OCI-LY1 (cell line): ENCODE results near the gene SLC6A9.

Experiments used
- H2AFZ ChIP-seq: fragments of 200-600 bp; sonication (generic), shearing (Covaris generic); 2 replicates; pipeline ENCODE4 v1.6.0; 2014; ENCODE audit warnings: antibody characterized with exemption, mild to moderate bottlenecking, low read length
- H3F3A ChIP-seq: fragments of 200-600 bp; sonication (generic), shearing (Covaris generic); 2 replicates; pipeline ENCODE4 v1.6.0; 2014; ENCODE audit warnings: mild to moderate bottlenecking, antibody characterized with exemption, low read length, moderate library complexity; ENCODE audit not compliant: insufficient read depth
- H3K27ac ChIP-seq: fragments of 200-600 bp; sonication (generic); 2 replicates; pipeline ENCODE4 v1.5.1; 2014; ENCODE audit warnings: low read length, mixed run types, mild to moderate bottlenecking, low read depth; ENCODE audit not compliant: poor library complexity, severe bottlenecking
- H3K27me3 ChIP-seq: fragments of 200-600 bp; sonication (generic); 2 replicates; pipeline ENCODE4 v1.6.0; 2014; ENCODE audit warnings: antibody characterized with exemption, mild to moderate bottlenecking, low read length, moderate library complexity; ENCODE audit not compliant: insufficient read depth
- H3K36me3 ChIP-seq: fragments of 200-600 bp; sonication (generic); 2 replicates; pipeline ENCODE4 v1.6.1; 2014; ENCODE audit warnings: mild to moderate bottlenecking, antibody characterized with exemption, low read length, moderate library complexity, mixed read lengths; ENCODE audit not compliant: insufficient read depth
- H3K4me1 ChIP-seq: fragments of 200-600 bp; sonication (generic); 2 replicates; pipeline ENCODE4 v1.5.1; 2014; ENCODE audit warnings: mild to moderate bottlenecking, low read length, moderate library complexity; ENCODE audit not compliant: insufficient read depth, severe bottlenecking
- H3K4me2 ChIP-seq: fragments of 200-600 bp; sonication (generic), shearing (Covaris generic); 2 replicates; pipeline ENCODE4 v1.6.1; 2014; ENCODE audit warnings: low read length
- H3K4me3 ChIP-seq: fragments of 200-600 bp; sonication (generic); 2 replicates; pipeline ENCODE4 v1.5.1; 2014; ENCODE audit warnings: low read length, low read depth, mild to moderate bottlenecking, mixed read lengths; ENCODE audit not compliant: poor library complexity, severe bottlenecking
- H3K79me2 ChIP-seq: fragments of 200-600 bp; shearing (Covaris generic); 2 replicates; pipeline ENCODE4 v1.6.1; 2016; ENCODE audit warnings: mixed run types, low read length, mixed read lengths; ENCODE audit not compliant: insufficient read depth
- H3K9ac ChIP-seq: fragments of 200-600 bp; sonication (generic), shearing (Covaris generic); 2 replicates; pipeline ENCODE4 v1.6.1; 2014; ENCODE audit warnings: mild to moderate bottlenecking, low read length, mixed read lengths
- H3K9me2 ChIP-seq: fragments of 200-600 bp; sonication (generic), shearing (Covaris generic); 2 replicates; pipeline ENCODE4 v1.6.1; 2014; ENCODE audit warnings: low read depth, mild to moderate bottlenecking, low read length, mixed read lengths
- H3K9me3 ChIP-seq: fragments of 200-600 bp; shearing (Covaris generic); 2 replicates; pipeline ENCODE4 v1.6.1; 2014; ENCODE audit warnings: low read length, mixed read lengths
- H4K20me1 ChIP-seq: fragments of 200-600 bp; sonication (generic), shearing (Covaris generic); 2 replicates; pipeline ENCODE4 v1.6.0; 2016; ENCODE audit warnings: mild to moderate bottlenecking, low read length; ENCODE audit not compliant: insufficient read depth
- CTCF ChIP-seq: fragments of 200-600 bp; sonication (generic), shearing (Covaris generic); IDR thresholded peaks from 2 replicates; pipeline ENCODE4 v1.5.1; 2017; ENCODE audit warnings: mild to moderate bottlenecking, antibody characterized with exemption, low read length, moderate library complexity, mixed read lengths
- EZH2 ChIP-seq: fragments of 200-600 bp; sonication (generic), shearing (Covaris generic); IDR thresholded peaks from 2 replicates; pipeline ENCODE4 v1.8.0; 2017; ENCODE audit warnings: borderline replicate concordance, mixed run types, mild to moderate bottlenecking, antibody characterized with exemption, low read length, moderate library complexity, mixed read lengths

Gene SLC6A9

GRCh38 chr1:44024903-44025525 is 6.2 kb downstream of the SLC6A9 start:
- no peaks in the 10 kb centered on the region for H3K79me2 ChIP-seq
- H3K9me2 ChIP-seq: no peaks in the 10 kb centered on the region
- no peaks in the 10 kb centered on the region for H3K27me3 ChIP-seq
- no peak for TF ChIP-seq EZH2
- no peak for TF ChIP-seq CTCF
- no peak overlapping the region for H3K4me2 ChIP-seq
- no peak overlapping the region for H3K27ac ChIP-seq
- H3K36me3 ChIP-seq: no peaks in the 10 kb centered on the region
- no peaks in the 10 kb centered on the region for H4K20me1 ChIP-seq
- H2AFZ ChIP-seq: no peak overlapping the region
- no peak overlapping the region for H3K9ac ChIP-seq
- no peaks in the 10 kb centered on the region for H3K9me3 ChIP-seq
- H3K4me3 ChIP-seq: no peak overlapping the region
- no peaks in the 10 kb centered on the region for H3F3A ChIP-seq
- H3K4me1 ChIP-seq: peaks cover 28% of the 10 kb centered on the region

GRCh38 chr1:44024031-44024902 is 7.0 kb downstream of the SLC6A9 start:
- H4K20me1 ChIP-seq: no peaks in the 10 kb centered on the region
- no peaks in the 10 kb centered on the region for H3F3A ChIP-seq
- TF ChIP-seq EZH2 (no peak), CTCF (no peak)
- H3K9me2 ChIP-seq: no peaks in the 10 kb centered on the region
- H3K4me3 ChIP-seq: no peak overlapping the region
- no peak overlapping the region for H3K9ac ChIP-seq
- H3K27me3 ChIP-seq: no peaks in the 10 kb centered on the region
- no peak overlapping the region for H3K4me2 ChIP-seq
- H3K4me1 ChIP-seq: peaks cover 22% of the 10 kb centered on the region
- no peak overlapping the region for H2AFZ ChIP-seq
- H3K36me3 ChIP-seq: no peaks in the 10 kb centered on the region
- no peaks in the 10 kb centered on the region for H3K79me2 ChIP-seq
- H3K9me3 ChIP-seq: no peaks in the 10 kb centered on the region
- H3K27ac ChIP-seq: no peak overlapping the region

GRCh38 chr1:44021581-44022321 is 9.5 kb downstream of the SLC6A9 start:
- Histone ChIP-seq H3K9me3 (no peaks in the 10 kb centered on the region), H3K4me3 (no peak overlapping the region), H2AFZ (no peak overlapping the region), H3K27ac (no peak overlapping the region), H3K36me3 (no peaks in the 10 kb centered on the region), H4K20me1 (no peaks in the 10 kb centered on the region), H3K4me1 (peaks cover 18% of the 10 kb centered on the region), H3K9ac (no peak overlapping the region), H3K27me3 (no peaks in the 10 kb centered on the region), H3K9me2 (no peaks in the 10 kb centered on the region), H3F3A (no peaks in the 10 kb centered on the region), H3K79me2 (no peaks in the 10 kb centered on the region), H3K4me2 (no peak overlapping the region)
- TF ChIP-seq CTCF (no peak; the same call in 1 of the 2 replicates), EZH2 (no peak)
